HepG2 (cell line): ENCODE measurements around the gene FKBP8. TPM values are rescaled to one million over a fixed set of nuclear protein-coding genes. Genes with fewer than 3 reads are reported as not detected.
A peak's percentile ranks its signal among the peaks of the same experiment; 100 is the strongest.

Source experiments
- CC2D1A ChIP-seq: sonication (generic); formaldehyde crosslinking; IDR thresholded peaks from 2 replicates; pipeline ENCODE4 v1.8.1; 2023; ENCODE audit warnings: mild to moderate bottlenecking, missing genetic modification reagents
- HNRNPK ChIP-seq: fragments of 200-400 bp; formaldehyde crosslinking; IDR thresholded peaks from 2 replicates; pipeline ENCODE4 v1.6.1; 2018; ENCODE audit warnings: low read length, low read depth, moderate library complexity, mild to moderate bottlenecking; ENCODE audit not compliant: poor library complexity, severe bottlenecking
- PAX8 ChIP-seq: sonication (generic); formaldehyde crosslinking; IDR thresholded peaks from 2 replicates; pipeline ENCODE4 v1.8.0; 2022; ENCODE audit warnings: mild to moderate bottlenecking, missing genetic modification reagents, borderline replicate concordance
- PHF20 ChIP-seq: sonication (generic); formaldehyde crosslinking; IDR thresholded peaks from 2 replicates; pipeline ENCODE4 v1.5.0; 2020; ENCODE audit warnings: mild to moderate bottlenecking, missing genetic modification reagents
- RFXANK ChIP-seq: IDR thresholded peaks from 2 replicates; pipeline ENCODE4 v1.6.1; 2016
- SKI ChIP-seq: fragments of 450-650 bp; IDR thresholded peaks from one replicate; pipeline ENCODE4 v1.6.1; 2018; ENCODE audit warnings: mild to moderate bottlenecking; ENCODE audit not compliant: partially characterized antibody
- ZKSCAN8 ChIP-seq: IDR thresholded peaks from 2 replicates; pipeline ENCODE4 v1.6.1; 2016; ENCODE audit warnings: borderline replicate concordance, missing genetic modification reagents, missing compliant biosample characterization
- ZNF772 ChIP-seq: sonication (generic); formaldehyde crosslinking; IDR thresholded peaks from 2 replicates; pipeline ENCODE4 v1.5.0; 2020; ENCODE audit warnings: mild to moderate bottlenecking, missing genetic modification reagents
- polyA plus RNA-seq, 8 experiments: library from polyadenylated mRNA; depleted of rRNA in 3 of 8; stranded (reverse) in 7 of 8; unstranded in 1 of 8; fragments of >200 nt; fragmentation: Illumina TruSeq in 4 of 8; extraction: Trizol in 4 of 8; gene quantifications; 2 replicates each; pipeline versions ENCODE4 v1.2.1 to v1.2.3, GENCODE V29; 2011 to 2016; ENCODE audit warnings: low read depth in 4 of 8, missing spikeins in 1 of 8, mixed read lengths in 1 of 8; ENCODE audit not compliant: insufficient read depth in 1 of 8
- total RNA-seq, 5 experiments: library from RNA; depleted of rRNA; stranded (reverse); fragments of >200 nt; fragmentation: Illumina TruSeq; extraction: Trizol; gene quantifications; 2 replicates each; pipeline ENCODE4 v1.2.3, GENCODE V29; 2016; ENCODE audit warnings: low read depth in 1 of 5
- TF ChIP-seq, protein P1 (sequence below): sonication (generic); formaldehyde crosslinking; IDR thresholded peaks from 2 replicates; pipeline ENCODE4 v1.5.1; 2020; ENCODE audit warnings: mild to moderate bottlenecking, missing genetic modification reagents, borderline replicate concordance
- TF ChIP-seq, protein P2 (sequence below): IDR thresholded peaks from 2 replicates; pipeline ENCODE4 v1.6.1; 2012; ENCODE audit warnings: inconsistent platforms
- TF ChIP-seq, protein P3 (sequence below): sonication (generic); formaldehyde crosslinking; IDR thresholded peaks from 2 replicates; pipeline ENCODE4 v1.4.0; 2020; ENCODE audit warnings: low read depth, missing genetic modification reagents
- TF ChIP-seq, protein P4 (sequence below): sonication (generic); formaldehyde crosslinking; IDR thresholded peaks from 2 replicates; pipeline ENCODE4 v1.4.0; 2020; ENCODE audit warnings: missing genetic modification reagents
- TF ChIP-seq, protein P5 (sequence below): sonication (generic); formaldehyde crosslinking; conservative IDR thresholded peaks from 2 replicates; pipeline ENCODE4 v1.5.0; 2020; ENCODE audit warnings: missing genetic modification reagents

FKBP8 gene
- total and polyA plus RNA-seq, 2 of the 13 experiments (the other 11 are each of a cell fraction or from before 2014, with no cell fraction given), result 81.7 to 93.9 TPM

DNA sequence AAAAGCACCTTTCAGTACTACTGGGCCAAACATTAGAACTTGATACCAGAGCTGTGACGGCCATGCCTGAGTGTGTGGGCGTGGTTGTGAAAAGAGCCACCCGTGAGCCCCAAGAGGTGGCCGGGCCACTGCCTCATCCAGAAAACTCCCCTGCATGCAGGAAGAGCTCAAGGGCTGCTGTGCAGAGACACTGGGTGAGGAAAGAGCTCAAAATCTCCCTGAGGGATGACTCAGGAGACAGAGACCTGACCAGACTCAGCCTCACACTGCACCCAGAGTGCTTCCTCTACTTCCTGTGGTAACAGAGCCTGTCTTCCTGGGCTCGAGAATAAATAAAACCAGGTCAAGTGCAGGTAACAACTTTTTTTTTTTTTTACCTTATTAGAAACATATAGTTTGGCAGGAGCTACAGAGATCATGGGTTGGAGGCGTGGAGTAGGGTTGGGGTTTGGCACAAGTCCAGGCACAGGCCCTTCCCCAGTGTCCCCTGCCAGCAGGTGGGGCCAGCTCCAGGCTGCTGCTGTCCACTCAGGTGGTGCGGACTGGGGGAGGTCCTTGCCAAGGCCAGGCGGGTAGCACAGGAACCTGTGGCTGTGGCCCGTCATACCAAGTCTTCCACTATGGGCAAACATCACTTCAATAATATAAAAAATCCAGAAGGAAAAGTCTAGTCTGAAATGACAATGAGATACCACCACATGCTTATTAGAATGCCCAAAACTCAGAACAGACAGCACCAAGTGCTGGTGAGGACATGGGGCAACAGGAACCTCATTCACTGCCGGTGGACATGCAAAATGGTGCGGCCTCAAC is 47.0 kb downstream of the FKBP8 start (continued):
- TF ChIP-seq, protein P1, sequence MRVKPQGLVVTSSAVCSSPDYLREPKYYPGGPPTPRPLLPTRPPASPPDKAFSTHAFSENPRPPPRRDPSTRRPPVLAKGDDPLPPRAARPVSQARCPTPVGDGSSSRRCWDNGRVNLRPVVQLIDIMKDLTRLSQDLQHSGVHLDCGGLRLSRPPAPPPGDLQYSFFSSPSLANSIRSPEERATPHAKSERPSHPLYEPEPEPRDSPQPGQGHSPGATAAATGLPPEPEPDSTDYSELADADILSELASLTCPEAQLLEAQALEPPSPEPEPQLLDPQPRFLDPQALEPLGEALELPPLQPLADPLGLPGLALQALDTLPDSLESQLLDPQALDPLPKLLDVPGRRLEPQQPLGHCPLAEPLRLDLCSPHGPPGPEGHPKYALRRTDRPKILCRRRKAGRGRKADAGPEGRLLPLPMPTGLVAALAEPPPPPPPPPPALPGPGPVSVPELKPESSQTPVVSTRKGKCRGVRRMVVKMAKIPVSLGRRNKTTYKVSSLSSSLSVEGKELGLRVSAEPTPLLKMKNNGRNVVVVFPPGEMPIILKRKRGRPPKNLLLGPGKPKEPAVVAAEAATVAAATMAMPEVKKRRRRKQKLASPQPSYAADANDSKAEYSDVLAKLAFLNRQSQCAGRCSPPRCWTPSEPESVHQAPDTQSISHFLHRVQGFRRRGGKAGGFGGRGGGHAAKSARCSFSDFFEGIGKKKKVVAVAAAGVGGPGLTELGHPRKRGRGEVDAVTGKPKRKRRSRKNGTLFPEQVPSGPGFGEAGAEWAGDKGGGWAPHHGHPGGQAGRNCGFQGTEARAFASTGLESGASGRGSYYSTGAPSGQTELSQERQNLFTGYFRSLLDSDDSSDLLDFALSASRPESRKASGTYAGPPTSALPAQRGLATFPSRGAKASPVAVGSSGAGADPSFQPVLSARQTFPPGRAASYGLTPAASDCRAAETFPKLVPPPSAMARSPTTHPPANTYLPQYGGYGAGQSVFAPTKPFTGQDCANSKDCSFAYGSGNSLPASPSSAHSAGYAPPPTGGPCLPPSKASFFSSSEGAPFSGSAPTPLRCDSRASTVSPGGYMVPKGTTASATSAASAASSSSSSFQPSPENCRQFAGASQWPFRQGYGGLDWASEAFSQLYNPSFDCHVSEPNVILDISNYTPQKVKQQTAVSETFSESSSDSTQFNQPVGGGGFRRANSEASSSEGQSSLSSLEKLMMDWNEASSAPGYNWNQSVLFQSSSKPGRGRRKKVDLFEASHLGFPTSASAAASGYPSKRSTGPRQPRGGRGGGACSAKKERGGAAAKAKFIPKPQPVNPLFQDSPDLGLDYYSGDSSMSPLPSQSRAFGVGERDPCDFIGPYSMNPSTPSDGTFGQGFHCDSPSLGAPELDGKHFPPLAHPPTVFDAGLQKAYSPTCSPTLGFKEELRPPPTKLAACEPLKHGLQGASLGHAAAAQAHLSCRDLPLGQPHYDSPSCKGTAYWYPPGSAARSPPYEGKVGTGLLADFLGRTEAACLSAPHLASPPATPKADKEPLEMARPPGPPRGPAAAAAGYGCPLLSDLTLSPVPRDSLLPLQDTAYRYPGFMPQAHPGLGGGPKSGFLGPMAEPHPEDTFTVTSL (CRISPR knock-in tag), result no peak
- TF ChIP-seq, protein P2, sequence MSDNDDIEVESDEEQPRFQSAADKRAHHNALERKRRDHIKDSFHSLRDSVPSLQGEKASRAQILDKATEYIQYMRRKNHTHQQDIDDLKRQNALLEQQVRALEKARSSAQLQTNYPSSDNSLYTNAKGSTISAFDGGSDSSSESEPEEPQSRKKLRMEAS, result peak; percentile 41
- TF ChIP-seq RFXANK (CRISPR knock-in tag) (no peak), ZKSCAN8 (no peak), SKI (no peak), ZNF772 (CRISPR knock-in tag) (no peak), CC2D1A (CRISPR knock-in tag) (no peak), PHF20 (CRISPR knock-in tag) (no peak), HNRNPK (no peak), PAX8 (CRISPR knock-in tag) (no peak)
- TF ChIP-seq, protein P3, sequence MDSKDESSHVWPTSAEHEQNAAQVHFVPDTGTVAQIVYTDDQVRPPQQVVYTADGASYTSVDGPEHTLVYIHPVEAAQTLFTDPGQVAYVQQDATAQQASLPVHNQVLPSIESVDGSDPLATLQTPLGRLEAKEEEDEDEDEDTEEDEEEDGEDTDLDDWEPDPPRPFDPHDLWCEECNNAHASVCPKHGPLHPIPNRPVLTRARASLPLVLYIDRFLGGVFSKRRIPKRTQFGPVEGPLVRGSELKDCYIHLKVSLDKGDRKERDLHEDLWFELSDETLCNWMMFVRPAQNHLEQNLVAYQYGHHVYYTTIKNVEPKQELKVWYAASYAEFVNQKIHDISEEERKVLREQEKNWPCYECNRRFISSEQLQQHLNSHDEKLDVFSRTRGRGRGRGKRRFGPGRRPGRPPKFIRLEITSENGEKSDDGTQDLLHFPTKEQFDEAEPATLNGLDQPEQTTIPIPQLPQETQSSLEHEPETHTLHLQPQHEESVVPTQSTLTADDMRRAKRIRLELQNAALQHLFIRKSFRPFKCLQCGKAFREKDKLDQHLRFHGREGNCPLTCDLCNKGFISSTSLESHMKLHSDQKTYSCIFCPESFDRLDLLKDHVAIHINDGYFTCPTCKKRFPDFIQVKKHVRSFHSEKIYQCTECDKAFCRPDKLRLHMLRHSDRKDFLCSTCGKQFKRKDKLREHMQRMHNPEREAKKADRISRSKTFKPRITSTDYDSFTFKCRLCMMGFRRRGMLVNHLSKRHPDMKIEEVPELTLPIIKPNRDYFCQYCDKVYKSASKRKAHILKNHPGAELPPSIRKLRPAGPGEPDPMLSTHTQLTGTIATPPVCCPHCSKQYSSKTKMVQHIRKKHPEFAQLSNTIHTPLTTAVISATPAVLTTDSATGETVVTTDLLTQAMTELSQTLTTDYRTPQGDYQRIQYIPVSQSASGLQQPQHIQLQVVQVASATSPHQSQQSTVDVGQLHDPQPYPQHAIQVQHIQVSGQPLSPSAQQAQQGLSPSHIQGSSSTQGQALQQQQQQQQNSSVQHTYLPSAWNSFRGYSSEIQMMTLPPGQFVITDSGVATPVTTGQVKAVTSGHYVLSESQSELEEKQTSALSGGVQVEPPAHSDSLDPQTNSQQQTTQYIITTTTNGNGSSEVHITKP (CRISPR knock-in tag), result no peak
- TF ChIP-seq, protein P4, sequence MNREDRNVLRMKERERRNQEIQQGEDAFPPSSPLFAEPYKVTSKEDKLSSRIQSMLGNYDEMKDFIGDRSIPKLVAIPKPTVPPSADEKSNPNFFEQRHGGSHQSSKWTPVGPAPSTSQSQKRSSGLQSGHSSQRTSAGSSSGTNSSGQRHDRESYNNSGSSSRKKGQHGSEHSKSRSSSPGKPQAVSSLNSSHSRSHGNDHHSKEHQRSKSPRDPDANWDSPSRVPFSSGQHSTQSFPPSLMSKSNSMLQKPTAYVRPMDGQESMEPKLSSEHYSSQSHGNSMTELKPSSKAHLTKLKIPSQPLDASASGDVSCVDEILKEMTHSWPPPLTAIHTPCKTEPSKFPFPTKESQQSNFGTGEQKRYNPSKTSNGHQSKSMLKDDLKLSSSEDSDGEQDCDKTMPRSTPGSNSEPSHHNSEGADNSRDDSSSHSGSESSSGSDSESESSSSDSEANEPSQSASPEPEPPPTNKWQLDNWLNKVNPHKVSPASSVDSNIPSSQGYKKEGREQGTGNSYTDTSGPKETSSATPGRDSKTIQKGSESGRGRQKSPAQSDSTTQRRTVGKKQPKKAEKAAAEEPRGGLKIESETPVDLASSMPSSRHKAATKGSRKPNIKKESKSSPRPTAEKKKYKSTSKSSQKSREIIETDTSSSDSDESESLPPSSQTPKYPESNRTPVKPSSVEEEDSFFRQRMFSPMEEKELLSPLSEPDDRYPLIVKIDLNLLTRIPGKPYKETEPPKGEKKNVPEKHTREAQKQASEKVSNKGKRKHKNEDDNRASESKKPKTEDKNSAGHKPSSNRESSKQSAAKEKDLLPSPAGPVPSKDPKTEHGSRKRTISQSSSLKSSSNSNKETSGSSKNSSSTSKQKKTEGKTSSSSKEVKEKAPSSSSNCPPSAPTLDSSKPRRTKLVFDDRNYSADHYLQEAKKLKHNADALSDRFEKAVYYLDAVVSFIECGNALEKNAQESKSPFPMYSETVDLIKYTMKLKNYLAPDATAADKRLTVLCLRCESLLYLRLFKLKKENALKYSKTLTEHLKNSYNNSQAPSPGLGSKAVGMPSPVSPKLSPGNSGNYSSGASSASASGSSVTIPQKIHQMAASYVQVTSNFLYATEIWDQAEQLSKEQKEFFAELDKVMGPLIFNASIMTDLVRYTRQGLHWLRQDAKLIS (CRISPR knock-in tag), result no peak
- TF ChIP-seq, protein P5, sequence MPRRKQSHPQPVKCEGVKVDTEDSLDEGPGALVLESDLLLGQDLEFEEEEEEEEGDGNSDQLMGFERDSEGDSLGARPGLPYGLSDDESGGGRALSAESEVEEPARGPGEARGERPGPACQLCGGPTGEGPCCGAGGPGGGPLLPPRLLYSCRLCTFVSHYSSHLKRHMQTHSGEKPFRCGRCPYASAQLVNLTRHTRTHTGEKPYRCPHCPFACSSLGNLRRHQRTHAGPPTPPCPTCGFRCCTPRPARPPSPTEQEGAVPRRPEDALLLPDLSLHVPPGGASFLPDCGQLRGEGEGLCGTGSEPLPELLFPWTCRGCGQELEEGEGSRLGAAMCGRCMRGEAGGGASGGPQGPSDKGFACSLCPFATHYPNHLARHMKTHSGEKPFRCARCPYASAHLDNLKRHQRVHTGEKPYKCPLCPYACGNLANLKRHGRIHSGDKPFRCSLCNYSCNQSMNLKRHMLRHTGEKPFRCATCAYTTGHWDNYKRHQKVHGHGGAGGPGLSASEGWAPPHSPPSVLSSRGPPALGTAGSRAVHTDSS, result no peak
